DND-41 (cell line): ENCODE results near the gene CERS5.
"Not testable (repeated sequence)": the region's sequence is repeated elsewhere in the genome, so short reads cannot be mapped to it uniquely, and the experiment has no call there.

Experiments used
- CTCF ChIP-seq: IDR thresholded peaks from 2 replicates; pipeline ENCODE4 v1.5.1; 2012; ENCODE audit warnings: borderline replicate concordance, low read length, moderate library complexity, mild to moderate bottlenecking; ENCODE audit not compliant: poor library complexity, severe bottlenecking; ENCODE audit errors: extremely low read depth
- EZH2 ChIP-seq: IDR thresholded peaks from 3 replicates; pipeline ENCODE4 v1.6.1; 2012; ENCODE audit warnings: borderline replicate concordance, low read depth, mild to moderate bottlenecking, moderate library complexity, low read length, inconsistent platforms; ENCODE audit not compliant: severe bottlenecking

GRCh38 chr12:50154947-50155346 lies 12.2 kb downstream of the CERS5 start:
- not testable (repeated sequence) for TF ChIP-seq EZH2, CTCF
